GM19455 (cell line): ENCODE results near the gene MRPL1.
"Not testable (repeated sequence)": the region's sequence is repeated elsewhere in the genome, so short reads cannot be mapped to it uniquely, and the experiment has no call there.

Experiments
- ATAC-seq: cut with Tn5 transposase; IDR thresholded peaks from one replicate; pipeline ENCODE4 v1.9.1; 2021; ENCODE audit not compliant: unreplicated experiment

Gene MRPL1

DNA sequence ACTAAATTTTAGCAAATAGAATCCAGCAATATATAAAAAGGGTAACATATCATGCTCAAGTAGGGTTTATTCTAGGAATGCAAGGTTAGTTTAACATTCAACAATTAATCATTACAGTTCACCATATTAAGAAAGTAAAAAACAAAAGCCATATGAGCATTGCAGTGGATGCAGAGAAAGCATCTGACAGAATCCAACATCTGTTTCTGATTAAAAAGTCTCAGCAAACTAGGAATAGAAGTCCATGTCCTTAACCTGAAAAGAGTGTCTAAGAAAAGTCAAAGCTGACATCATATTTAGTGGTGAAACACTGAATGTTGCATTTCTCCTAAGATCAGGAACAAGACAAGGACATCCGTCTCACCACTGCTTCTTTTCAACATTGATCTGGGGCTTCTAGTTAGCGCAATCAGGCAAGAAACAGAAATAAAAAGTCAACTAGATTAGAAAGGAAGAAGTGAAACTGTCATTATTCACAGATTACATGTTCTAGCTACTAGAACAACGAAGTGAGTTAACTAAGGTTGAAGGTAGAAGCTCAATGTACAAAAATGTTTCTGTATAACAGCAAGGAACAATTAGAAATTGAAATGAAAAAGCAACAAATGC is 49.3 kb downstream of the MRPL1 start:
- peak; percentile 57 for ATAC-seq

- no peak for ATAC-seq
Measured at GRCh38 chr4:77913348-77913747, 50.7 kb downstream of the MRPL1 start.

- ATAC-seq: no peak
Measured at GRCh38 chr4:77917075-77917474, 54.4 kb downstream of the MRPL1 start.

DNA sequence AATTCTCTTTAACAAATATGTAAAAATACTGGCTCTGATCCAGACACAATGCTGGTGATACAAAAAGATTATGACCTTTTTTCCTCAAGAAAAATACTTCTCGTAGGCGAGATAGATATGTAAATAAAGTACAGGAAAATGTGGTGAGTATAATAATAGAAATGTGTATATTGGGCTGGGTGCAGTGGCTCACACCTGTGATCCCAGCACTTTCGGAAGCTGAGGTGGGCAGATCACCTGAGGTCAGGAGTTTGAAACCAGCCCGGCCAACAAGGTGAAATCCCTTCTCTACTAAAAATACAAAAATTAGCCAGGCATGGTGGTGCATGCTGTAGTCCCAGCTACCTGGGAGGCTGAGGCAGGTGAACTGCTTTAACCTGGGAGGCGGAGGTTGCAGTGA is 55.0 kb downstream of the MRPL1 start:
- no peak for ATAC-seq

DNA sequence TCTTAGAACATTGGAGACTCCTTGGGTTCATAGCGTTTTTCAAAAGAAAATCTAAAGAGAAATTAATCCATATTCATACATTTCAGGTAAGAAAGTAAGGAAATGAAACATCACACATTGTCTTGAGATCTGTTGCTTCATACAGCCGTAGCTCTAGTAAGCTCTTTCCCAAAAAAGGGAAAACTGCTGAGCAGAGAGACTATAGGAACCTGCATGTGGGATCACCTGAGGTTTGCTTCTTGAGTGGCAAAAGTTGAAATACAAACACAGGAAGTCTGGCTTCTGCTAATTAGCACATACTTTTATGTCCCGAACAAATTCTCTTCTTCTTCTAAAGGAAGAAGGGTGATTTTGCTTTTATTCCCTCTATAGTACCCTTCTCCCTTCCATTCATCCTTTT is 57.7 kb downstream of the MRPL1 start:
- ATAC-seq: no peak

DNA sequence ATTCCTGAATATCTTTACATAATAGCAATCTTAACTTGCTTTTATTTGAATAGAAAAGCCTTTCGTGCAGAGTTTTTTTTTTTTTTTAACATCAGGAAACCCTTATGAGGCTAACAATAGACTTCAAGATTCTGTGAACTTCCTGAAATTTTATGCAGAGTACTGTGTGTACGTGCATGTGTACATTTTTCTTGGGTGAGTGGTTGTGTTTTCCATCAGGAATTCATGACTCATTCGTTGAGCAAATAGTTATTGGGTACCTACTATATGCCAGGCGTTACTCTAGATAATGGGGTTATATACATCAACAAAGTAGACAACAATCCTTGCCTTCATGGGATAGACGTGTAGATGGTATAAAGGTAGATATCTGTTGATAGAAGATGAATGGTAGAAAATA is 59.1 kb downstream of the MRPL1 start:
- ATAC-seq: no peak

GRCh38 chr4:77922158-77923094 is 59.8 kb downstream of the MRPL1 start:
- no peak for ATAC-seq

DNA sequence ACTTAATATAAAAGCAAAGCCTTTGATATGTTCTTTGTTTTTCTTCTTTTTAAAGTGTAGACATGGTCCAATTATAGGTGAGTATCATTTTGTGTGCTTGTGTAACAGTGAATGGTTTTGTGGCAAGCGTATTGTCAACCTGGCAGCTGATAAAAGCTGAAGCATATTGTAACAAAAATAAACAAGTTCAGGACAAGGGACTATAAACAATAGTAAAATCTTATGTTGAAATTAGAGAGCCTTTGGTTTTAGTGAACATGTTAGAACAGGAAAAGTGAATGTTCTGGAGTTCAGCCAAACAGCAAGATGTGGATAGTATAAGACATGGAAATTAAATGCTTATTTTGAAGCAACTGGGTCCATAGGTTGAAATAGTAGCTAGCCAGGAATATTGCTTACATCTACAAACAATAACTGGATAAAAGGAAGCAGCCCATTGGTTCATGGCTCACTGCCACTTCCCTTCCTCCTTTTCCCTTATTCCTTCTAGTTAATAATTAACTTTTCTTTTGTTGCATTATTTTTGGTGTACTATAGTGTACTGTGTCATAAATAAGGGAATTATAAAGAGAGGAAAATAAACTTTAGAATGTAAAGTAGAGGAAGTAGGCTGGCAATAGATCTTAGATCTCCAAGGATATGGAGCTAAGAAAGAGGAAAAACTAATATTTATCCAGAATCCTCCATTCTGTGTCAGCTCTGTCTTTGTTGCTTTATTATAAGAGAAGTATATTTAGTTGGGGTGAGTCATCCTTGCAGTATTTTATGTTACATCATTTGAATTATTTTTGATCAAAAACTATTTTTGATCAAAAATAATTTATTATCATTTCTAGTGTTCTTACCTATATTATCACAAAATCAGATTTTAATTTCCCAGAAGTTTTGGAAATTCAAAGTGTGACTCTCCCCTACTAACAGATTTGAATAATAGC is 65.6 kb downstream of the MRPL1 start:
- no peak for ATAC-seq

DNA sequence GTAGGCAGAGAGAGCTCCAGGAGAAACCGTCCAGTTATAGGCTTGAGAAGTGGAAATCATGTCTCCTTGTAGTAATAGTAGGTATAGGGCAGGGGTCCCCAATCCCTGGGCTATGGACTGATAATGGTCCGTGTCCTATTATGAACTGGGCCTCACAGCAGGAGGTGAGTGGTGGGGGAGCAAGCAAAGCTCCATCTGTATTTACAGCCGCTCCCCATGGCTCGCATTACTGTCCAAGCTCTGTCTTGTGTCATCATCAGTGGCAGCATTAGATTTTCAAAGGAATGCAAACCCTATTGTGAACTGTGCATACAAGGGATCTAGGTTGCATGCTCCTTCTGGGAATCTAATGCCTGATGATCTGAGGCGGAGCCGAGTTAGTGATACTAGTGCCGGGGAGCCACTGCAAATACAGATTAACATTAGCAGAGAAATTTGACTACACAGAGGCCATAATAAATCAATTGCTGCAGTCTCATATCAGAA is 67.6 kb downstream of the MRPL1 start:
- no peak for ATAC-seq

DNA sequence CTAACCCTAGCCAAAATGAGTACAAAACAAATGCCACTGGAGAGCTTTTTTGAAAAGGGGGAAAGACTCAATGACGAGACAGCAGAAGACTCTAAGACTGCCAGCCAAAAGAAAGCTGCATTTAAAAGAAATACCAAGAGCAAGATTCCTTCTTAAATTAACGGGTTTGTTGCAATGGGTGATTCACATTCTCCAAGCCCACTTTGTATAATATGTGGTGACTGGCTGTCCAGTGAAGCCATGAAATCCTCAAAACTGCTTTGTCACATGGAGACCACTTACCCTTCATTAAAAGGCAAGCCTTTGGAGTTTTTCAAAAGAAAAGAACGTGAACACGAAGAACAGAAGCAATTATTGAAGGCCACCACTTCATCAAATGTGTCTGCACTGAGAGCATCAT is 68.2 kb downstream of the MRPL1 start:
- ATAC-seq: no peak

DNA sequence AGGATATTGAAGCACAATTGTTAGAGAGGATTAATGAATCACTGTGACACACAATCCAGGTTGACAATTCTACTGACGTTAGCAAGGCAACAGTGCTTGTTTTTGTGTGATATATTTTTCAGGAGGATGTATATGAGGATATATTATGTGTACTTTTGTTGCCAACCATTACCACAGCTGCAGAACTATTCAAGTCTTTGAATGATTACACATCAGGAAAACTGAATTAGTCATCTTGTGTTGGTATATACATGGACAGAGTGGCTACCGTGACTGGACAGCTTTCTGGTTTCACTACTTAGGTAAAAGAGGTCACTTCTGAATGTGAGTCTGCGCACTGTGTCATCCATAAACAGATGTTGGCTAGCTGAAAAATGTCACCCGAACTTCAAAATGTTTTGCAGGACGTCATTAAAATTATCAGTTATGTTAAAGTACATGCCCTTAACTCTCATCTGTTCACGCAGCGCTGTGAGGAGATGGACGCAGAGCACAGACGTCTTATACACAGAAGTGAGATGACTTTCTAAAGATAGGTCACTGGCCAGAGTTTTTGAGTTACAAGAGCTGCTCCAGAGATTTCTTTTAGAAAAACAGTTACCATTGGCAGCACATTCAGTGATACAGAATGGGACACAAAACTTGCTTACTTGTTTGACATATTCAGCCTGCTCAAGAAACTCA is 69.0 kb downstream of the MRPL1 start:
- no peak for ATAC-seq

GRCh38 chr4:77938560-77938959 is 75.9 kb downstream of the MRPL1 start:
- ATAC-seq: no peak

GRCh38 chr4:77945929-77946328 is 83.3 kb downstream of the MRPL1 start:
- ATAC-seq: not testable (repeated sequence)

GRCh38 chr4:77950203-77950602 is 87.6 kb downstream of the MRPL1 start:
- no peak for ATAC-seq

- ATAC-seq: no peak
Measured at GRCh38 chr4:77952457-77952856, 89.8 kb downstream of the MRPL1 start.

- ATAC-seq: no peak
Measured at GRCh38 chr4:77954690-77955089, 92.1 kb downstream of the MRPL1 start.

GRCh38 chr4:77956917-77957316 is 94.3 kb downstream of the MRPL1 start:
- ATAC-seq: no peak

GRCh38 chr4:77958897-77959296 is 96.3 kb downstream of the MRPL1 start:
- no peak for ATAC-seq

DNA sequence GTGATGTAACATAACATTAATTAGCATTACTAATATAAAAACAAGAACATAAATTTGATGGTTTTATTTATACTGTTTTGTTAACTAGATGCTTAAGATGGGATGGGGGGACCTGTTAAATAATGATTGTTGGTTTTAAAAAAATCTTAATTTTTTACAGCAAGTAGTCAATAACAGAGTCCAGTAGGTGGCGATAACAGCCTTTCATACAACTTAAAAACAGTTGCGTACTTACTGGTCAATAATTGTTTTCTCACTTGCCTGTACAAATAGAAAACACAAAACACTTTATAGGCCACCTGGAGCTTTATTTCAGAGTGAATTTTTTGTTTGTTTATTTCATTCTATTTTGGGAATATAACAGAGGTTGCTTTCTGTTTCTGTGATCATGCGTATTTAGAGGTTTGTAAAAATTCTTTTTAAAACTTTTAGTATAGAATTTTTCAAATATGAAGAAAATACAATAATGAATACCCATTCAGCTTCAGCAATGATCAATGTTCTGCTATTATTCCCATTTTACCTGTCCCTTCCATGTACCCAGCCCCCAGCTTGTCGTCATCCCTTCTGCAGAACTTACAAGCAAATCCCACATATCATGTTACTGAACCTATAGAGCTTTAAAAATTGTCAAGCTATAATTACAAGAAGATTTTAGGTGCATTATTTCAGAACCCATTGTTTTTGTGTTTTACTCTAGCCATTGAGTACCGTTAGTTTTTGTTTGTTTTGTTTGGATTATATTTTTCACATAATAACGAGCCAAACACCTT is 97.1 kb downstream of the MRPL1 start:
- no peak for ATAC-seq

GRCh38 chr4:77960367-77960766 is 97.7 kb downstream of the MRPL1 start:
- ATAC-seq: no peak
